ENCODE measurements around the gene DNER.
"Not testable (repeated sequence)": the region's sequence is repeated elsewhere in the genome, so short reads cannot be mapped to it uniquely, and the experiment has no call there.

DNER gene

DNA sequence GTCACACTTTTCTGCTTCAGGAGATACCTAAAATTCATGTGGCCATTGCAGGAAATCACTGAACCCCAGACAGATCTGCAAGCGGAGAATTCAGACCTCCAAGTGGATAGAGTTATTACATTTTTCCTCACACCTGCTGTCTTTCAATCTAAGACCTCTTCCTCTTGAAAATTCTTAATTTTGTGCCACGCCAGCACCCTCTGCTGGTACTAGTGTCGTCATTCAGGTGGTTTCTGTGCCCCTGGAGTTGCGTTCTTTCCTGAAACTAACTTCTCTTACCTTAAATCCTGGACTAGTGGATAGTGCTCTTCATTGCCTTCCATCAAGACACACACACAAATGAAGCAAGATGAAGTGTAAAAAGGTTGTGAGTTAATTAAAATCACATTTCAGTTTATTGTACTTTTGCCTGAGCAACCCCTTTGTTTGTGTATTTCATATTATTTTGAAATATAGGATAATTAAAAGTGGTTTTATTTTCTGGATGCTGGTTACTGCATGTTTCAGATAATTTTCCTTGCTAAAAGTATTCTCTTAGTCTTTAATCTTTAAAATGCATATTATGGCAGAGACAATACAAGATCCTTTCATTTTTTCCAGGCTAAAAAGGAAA lies 1.6 kb upstream of the DNER start:
- no peak for DNase-seq (ENCODE audit: low spot score)

DNA sequence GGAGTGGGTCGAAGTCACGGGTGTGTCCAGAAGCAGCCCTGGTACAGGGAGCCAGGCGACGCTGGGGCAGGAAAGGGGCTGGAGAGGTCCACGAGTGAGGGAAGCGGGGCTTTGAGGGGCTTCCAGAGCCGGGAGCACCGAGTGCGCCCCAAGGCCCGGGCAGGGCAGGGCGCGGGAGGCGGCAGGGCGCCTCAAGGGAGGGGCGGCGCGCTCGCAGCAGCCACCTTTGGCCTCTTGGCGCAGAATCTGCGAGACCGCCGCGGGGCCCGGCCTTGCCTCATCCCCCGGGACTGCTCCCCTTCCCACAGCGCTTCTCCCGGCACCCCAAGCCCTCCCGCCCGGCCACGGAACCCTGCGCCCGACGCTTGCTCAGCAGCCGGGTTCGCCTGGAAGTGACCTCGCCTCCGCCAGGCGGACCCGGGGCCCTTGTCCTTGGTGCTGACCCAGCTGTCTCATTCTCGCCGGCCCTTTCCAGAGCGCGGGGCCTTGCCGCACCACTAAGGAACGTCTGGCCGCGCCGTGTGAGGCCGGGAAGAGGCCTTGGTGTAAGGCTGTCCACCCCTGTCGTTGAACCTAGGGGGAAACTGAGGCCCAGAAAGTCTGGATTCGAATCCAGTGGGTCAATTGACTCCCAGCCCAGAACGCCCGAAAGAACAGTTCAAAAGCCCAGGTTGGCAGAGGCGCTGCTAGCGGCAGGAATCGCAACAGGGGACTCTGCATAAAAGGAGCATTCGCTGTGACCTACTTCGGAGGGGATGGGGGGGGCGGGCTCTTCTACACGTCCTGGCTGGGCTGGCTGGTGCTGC lies 584 bp upstream of the DNER start:
- DNase-seq (ENCODE audit: low spot score) = peak; percentile 68

DNA sequence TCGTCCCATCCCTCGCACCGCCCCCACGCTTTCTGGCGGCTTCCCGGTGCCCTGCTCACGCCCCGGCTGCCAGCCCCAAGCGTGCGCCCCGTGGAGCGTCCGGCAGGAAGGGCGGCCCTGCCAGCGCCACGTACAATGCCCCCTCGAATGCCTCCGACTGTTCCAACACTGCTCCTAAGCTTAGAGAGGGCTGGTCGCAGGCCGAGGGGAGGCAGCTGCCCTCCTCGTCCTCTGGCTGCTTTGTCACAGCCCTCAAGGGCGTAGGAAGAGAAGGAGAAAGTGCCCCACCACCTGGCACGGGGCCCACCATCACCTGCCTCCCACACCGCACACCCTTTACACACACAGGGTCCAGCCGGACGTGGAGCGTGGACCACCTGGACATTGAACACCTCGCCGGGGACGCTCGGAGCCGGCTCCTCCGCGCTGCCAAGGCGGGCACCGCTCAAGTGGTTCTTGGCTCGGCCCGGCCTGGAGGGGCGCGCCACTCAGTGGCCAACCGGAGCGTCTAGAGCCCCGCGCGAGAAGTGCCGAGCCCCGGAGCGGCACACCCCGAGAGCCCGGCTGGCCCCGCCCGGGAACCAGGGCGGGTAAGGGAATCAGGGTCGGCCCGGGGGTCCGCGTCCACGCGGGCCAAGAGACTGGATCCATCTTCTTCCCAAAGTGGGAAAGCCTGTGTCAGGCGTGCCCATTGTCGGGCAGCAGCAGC lies 830 bp downstream of the DNER start:
- DNase-seq (ENCODE audit: low spot score) = peak; percentile 83

DNA sequence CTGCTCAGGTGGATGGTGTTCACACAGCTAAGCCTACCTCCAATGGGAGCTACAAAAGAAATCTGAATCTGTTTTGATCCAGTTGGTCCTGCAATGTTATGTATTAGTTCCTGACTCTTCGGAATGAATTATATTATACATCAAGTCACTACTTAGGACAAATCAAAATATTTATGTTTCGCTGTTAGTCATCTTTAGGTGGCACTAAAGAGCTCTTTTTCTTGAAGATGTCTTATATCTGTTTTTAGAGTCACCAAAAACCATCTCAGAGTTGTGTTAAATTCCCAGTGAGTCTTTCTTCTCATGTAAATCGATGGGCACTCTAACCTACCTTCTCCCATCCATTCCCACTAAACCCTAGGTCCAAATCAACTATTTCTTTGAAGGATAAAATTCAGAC lies 2.2 kb downstream of the DNER start:
- DNase-seq (ENCODE audit: low spot score) = no peak

DNA sequence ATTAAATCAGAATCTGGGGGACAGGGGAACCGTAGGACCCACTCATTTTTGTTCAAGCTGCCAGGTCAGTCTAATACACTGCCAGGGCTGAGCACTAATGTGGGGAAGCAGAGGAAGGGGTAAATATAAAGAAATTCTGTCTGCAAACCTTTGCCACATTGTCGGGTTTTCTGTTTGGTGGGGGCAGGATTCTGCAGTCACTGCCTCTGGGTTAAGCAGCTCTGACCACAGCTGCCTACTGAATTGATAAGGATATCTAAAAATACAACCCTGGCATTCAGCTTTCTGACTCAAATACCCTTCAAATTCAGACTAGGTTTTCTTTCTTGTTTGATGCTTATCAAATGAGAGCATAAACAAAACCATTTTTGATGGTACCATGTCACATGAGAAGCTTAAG lies 6.0 kb downstream of the DNER start:
- DNase-seq (ENCODE audit: low spot score) = no peak

DNA sequence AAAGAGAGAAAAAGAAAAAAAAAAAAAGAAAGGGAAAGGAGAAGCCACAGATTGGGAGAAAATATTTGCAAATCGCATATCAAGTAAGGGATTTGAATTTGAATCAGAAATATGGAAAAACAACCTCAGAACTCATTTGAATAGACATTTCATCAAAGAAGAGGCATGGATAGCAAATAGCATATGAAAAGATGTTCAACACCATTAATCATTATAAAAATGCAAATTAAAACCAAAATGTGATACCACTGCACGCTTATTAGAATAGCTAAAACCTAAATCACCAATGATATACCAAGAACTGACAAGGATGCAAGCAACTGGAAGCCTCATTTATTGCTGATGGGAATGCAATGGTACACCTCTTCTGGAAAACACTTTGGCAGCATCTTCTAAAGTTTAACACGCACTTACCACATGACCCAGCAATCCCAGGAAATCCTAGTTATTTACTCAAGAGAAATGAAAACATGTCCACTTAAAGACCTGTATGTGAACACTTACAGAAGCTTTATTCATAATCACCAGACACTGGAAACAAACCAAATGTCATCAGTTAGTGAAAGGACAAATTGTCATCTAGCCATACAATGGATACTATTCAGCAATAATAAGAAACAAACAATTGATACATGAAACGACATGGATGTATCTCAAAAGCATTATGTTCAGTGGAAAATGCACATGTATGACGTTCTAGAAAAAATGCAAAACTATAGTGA lies 10.3 kb downstream of the DNER start:
- DNase-seq (ENCODE audit: low spot score) = peak; percentile 90

DNA sequence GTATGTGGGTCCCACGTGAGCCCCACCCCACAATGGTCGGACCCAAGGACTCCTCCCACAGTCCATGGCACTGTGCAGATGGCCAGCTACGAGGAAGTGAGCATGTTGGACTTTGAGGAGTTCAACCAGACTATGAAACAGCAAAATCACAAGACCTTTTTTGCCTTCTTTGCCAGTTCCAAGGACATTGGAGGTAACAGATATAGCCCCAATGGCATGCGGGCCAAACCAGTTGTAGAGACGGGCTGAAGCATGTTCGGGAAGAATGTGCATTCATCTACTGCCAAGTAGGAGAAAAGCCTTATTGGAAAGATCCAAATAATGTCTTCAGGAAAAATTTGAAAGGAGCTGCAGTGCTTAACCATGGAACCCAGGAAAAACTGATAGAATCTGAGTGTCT lies 12.6 kb downstream of the DNER start:
- no peak for DNase-seq (ENCODE audit: low spot score)

DNA sequence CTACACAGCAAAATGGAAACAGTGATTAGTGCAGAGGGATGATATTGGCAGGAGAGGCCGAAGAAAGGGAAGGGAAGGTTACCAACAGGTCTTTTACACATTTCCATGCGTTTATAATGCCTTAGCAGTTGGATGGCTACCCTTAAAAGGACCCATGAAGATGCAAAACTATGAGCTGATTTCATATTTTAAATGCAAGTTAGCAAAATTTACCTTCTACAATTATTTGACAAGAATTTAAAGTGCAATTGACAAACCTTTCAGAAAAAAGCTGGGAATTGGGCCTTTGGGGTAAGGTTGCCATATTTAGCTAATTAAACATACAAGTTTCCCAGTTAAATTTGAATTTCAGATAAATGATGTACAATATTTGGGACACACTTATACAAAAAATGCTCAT lies 13.3 kb downstream of the DNER start:
- no peak for DNase-seq (ENCODE audit: low spot score)

DNA sequence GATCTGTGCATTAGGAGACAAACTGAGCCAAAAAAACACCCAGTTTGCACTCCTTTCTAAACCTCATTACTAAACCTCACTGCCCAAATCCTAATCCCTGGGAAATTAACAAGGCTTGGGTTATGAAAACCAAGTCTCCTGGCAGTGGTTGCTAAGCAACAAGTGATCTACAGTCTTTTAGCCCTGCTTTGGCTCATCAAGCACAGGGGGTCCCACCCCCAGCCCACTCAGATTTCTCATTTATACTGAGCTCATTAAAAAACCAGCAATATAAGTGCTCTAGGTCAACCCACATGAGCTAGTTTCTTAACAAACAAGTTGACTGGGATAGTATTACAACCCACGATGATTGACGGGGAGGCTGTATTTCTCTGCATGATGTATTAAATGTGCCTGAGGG lies 18.4 kb downstream of the DNER start:
- DNase-seq (ENCODE audit: low spot score) = no peak

DNA sequence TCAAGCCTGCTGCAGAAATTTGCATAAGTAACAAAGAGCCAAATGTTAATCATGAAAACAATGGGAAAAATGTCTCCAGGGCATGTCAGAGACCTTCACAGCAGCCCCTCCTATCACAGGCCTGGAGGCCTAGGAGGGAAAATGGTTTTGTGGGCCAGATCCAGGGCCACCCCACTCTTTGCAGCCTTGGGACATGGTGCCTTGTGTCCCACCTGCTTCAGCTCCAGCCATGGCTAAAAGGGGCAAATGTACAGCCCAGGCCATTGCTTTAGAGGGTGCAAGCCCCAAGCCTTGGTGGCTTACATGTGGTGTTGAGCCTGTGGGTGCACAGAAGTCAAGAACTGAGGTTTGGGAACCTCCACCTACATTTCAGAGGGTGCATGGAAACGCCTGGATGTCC lies 20.5 kb downstream of the DNER start:
- DNase-seq (ENCODE audit: low spot score) = not testable (repeated sequence)

DNA sequence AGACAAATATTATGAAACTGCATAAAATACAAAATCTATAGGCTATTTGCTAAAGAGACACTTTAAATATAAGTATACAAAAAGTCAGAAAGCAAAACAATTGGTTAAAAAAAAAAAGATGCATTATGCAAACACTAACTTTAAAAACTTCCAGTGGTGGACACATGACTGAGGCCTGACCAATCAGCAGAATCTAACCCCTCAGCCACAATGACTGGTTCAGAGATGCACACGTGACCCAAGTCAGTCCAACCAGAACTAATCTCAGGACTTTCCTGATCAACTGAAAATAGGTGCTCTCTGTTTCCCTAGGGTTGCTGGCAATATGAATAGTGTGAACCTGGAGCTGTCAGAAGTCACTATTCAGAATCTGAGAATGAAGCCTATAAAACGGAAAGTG lies 22.7 kb downstream of the DNER start:
- no peak for DNase-seq (ENCODE audit: low spot score)

DNA sequence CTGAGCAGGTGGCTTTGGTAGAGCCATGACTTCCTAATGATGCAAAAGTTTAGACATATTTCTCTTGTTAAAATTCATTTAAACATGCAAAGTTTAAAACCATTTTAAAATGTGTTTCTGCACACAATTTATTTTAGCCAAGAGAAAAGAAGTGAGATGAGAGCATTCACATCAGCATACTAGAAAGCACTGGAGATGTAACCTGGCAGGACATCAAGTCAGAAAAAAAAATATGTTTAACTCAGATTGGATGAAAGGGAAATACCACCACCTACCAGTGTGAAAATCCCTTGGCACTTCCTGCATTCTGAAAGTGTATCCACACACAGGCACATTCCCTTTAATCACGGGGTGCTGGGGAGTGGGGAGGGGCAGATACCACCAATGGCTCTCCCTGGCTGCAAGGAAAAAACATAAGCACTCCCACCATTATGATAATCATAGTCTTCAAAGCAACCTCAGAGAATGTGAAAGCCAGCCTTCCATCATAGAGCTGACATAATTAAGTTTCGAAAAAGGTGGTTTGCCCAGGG lies 25.0 kb downstream of the DNER start:
- DNase-seq (ENCODE audit: low spot score) = no peak

DNA sequence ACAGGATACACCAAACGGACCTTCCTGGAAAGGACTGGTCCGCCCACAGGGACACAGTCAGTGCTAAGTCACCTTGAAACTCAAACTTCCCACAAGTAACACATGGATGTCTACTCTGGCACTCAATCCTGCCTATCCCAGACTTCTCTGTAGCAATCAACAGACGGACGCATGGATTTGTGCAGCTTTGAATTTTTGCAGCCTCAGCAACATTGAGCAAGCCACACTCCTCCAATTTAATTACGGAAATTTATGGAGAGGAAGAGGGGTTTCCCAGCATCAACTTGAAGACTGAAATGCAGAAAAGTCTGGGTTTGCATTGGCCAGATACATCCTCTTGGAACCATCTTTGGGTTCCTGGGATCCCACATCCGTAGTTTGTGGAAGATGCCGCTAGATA lies 26.2 kb downstream of the DNER start:
- DNase-seq (ENCODE audit: low spot score) = no peak

DNA sequence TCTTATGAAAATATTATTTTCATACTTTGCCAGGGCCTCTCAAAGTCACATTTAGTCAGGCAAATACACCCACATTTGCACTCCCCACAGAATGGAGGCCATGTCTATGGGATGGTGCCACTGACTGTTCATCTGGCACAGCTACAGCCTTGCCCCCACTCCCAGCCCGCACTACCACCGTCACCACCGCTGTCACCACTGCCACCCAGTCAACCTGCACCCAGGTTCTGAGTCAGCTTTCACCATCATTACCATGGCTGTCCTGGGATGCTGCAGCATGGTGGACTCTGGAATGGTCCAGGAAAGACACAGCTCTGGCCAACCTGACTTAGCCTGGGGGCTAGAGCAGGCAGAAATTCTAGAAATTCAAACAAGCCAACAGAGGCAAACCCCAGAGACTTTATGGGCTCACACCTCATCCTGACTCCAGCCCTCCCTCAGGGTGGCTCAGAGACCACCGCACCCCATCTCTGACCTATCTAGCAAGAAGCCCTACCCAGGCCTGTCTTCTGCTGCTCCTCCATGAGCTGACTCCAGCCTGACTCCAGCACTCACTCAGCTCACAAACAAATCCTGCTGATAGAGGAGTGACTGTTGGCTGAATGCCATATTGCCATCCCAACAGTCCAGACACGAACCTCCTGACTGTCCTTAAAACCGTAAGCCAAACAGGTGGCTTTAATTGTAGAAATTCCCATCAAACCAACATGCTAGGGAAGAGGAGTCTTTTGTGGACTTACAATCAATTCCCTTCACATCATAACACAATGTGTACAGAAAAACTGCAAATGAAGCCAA lies 28.0 kb downstream of the DNER start:
- no peak for DNase-seq (ENCODE audit: low spot score)

DNA sequence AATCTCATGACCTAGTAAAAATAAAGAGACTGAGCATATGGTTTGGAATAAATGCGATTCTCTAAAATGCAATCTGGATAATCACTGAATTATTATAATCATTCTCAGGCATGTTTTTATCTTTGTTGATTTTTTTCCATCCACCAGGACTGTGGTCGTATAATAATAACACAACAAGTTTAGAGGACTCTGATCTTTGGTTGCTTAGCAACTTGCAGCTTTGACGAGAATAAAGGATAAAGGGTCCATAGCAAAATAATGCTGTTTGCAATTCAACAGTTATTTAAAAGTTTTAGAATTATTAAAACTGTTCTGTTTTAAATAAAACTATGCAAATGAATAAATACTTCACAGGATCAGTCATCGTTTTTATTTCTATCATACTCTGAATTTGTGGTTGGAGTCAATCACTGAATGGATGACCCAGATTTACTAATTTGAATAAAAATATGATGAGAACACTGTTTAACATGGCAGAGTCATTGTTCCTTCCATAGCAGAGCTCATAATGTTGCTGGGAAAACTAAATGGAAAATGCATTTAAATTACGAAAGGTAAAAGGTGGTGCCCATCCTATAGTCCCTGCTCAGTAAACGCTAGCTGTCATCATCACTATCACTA lies 29.3 kb downstream of the DNER start:
- DNase-seq (ENCODE audit: low spot score) = no peak

DNA sequence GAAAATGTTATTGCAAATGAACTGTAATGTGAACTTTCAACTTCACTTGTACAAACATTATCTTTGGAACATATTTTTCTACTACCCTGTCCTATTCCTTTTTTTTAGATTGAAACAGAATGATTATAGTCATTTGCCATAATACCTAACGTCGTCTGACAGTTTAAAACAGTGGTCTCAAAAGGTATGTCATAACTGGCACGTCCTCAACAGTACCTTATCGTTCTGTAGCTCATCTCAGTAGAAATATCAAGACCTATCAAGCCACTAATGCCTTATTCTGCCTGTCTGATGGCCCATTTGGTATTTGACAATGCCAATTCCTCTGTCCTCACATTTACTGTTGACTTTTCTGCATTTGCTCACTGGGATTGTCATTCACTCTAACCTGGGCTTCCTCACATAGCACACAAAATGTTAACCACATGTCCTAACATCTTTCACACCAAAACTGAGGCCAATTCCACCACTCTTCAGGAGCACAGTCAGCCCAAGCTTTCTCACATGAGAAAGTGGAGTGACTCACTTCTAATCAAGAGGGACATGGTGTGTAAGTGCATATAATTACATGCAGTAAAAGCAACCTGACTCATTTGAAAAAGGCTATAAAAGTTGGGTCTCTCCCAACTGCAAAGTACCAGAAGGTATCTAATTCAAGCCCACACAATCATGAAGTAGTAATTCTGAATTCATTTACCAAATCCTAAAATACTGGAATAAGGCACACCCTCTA lies 34.8 kb downstream of the DNER start:
- DNase-seq (ENCODE audit: low spot score) = no peak

DNA sequence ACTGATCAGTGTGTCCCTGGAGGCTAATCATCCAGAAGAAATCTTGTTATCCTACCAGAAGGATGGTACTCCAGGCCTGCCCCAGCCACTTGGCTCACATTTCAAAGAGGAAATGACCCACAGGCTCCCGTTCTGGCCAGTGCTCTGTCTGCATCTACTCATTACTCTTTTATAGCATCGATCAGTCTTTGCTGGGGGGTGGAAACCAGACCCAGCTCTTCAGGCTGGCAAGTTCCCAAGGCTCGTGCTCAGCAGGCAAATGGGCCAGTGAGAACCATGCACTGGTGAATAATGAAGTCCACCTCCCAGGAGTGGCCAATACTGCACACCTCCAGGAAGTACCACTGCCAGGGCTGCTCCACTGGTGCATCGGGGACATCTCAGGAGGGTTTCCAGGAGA lies 38.8 kb downstream of the DNER start:
- no peak for DNase-seq (ENCODE audit: low spot score)

DNA sequence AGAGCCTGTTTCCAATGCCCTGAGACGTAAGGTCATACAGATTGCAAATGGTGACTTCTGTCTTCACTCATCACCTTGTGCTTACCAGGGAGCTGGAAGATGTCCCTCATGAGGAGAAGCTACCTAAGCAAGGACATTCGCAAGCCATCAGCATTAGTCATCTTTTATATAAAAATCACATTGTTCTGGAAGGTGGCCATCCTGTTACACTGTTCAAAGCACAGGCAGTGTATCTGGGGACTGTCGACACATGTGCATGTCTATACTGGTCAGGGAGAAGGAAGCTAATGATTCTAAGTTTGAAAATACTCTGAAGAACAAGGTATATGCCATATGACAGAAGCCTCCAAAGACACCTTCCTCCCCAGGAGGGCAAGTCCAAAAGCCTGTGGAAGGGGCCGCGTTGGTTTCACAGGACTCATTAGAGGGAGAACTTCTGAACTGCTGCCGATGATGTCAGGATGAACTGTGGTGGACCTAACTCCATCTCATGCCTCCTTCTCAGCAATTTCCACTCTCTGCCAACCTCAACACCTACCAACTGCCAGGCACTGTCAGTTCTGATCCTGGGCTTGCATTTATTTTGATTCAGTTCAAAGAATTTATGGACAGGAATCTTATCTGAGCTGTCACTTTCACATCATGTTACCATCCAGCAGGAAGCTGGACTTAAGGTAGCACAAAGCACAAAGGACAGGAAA lies 39.4 kb downstream of the DNER start:
- no peak for DNase-seq (ENCODE audit: low spot score)

DNA sequence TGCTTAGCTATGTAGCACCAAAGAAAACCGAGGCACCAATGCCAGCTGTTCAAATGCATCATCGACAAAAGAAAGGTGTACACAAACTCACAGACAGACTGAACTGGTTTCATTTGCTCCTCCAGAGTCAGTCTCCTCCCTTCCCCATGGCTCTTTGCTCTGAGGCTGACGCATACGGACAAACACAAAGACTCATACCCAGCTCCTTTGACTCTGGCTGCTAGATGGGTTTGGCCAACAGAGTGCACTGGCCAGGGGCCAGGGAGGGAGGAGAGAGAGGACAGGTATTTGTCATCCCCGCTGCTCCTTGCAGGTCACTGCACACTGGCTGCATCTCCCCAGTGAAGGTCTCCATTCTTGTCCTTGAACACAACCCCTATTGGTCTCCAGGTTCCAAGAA lies 40.7 kb downstream of the DNER start:
- DNase-seq (ENCODE audit: low spot score) = no peak

DNA sequence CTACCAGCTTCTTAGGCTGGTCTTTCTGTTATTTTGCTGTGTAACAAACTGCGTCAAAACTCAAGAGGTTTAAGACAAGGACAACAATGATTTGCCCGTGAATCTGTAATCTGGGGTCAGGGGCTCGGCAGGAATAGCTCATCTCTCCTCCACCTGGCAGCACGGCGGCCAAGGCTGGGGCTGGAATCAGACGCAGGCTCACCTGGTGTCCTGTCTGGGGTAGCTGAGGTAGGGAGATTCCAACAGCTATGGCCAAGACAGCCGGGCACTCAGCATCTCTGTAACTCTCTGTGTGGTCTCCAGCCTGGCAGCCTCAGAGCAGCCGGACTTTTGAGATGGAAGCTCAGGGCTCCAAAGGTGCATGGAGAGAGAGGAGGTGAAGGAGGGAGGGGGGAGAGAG lies 42.3 kb downstream of the DNER start:
- DNase-seq (ENCODE audit: low spot score) = no peak

Data from globus pallidus (tissue), 1 donor.